Measurements from ENCODE around the gene TRIM14.

DNA sequence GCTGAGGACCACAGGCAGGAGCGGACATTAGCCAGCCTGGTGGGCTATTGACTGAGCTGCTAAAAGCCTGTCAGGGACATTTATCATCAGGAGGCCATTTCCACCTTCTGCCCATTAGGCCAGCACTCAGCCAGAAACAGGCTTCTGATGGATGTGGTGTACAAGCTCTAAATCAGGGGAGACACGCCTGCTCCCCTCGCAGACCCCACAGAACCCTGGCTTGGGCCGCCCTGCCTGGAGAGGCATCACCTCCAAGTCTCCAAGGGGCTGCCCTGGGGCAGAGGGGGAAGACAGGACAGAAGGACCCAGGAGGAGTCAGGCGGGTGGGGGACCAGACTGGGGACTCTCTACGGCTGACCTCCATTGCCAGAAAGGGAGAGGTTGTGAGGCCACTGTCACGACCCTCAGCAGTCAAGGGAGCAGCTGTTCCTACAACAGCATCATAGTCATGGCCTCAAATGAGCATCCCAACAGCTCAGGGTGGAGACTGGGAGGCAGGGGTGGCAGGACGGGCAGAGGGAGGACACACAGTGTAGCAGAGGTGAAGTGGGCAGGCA is 24.0 kb upstream of the TRIM14 start:
- TF ChIP-seq CTCF (conservative IDR thresholded peaks at IDR 0.05) (no peak), EZH2 (IDR thresholded peaks at IDR 0.05; ENCODE audit: low read depth) (no peak)
